ENCODE results near the gene WDR35.

Gene WDR35

DNA sequence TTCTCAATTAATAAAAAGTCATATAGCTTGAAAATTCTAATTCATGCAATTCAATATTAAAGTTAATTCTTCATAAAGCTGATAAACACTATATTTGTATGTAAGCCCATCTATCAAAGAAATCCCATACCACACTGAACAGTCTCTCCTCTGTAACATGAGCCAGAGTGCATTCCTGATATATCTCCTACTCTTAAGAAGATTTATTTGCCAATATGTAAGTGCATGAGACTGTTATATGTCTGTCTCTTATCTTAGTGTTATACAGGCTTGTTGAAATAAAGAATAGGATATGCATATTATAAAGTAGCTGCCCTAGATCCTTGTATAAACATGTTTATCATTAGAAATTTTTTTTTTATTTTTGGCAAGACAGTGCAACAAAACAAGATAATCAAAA lies 47.7 kb downstream of the WDR35 start:
- ATAC-seq: peak; percentile 88

DNA sequence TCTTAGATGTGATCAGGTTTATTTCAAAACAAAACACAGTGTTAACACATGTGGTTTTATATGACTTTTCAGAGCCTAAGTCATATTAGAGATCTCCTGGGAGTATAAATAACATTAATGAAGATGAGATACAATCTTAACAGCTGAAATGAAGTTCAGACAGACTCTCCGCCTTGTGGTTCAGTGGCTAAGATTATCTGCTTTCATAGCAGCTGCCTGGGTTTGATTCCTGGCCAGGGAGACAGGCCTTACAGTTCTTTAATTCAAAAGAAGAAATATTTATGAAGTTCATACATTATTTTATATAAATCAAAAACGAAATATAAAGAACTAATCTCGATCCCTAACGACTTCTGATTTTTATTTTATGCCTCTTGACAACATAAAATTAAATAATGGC lies 52.9 kb downstream of the WDR35 start:
- no peak for TF ChIP-seq PPARA (CRISPR knock-in tag; IDR thresholded peaks at IDR 0.05; ENCODE audit: borderline replicate concordance)
- TF ChIP-seq, protein P1, sequence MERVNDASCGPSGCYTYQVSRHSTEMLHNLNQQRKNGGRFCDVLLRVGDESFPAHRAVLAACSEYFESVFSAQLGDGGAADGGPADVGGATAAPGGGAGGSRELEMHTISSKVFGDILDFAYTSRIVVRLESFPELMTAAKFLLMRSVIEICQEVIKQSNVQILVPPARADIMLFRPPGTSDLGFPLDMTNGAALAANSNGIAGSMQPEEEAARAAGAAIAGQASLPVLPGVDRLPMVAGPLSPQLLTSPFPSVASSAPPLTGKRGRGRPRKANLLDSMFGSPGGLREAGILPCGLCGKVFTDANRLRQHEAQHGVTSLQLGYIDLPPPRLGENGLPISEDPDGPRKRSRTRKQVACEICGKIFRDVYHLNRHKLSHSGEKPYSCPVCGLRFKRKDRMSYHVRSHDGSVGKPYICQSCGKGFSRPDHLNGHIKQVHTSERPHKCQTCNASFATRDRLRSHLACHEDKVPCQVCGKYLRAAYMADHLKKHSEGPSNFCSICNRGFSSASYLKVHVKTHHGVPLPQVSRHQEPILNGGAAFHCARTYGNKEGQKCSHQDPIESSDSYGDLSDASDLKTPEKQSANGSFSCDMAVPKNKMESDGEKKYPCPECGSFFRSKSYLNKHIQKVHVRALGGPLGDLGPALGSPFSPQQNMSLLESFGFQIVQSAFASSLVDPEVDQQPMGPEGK (CRISPR knock-in tag; IDR thresholded peaks at IDR 0.05; ENCODE audit: borderline replicate concordance): no peak
- ATAC-seq: no peak

More for the DNA sequence above, 47.7 kb downstream of the WDR35 start:
- TF ChIP-seq TCF4 (CRISPR knock-in tag; IDR thresholded peaks at IDR 0.05; ENCODE audit: borderline replicate concordance): peak; percentile 33; the same call in 1 of the 2 replicates
- no peak for TF ChIP-seq OSR1 (CRISPR knock-in tag; IDR thresholded peaks at IDR 0.05)
- TF ChIP-seq, protein P2, sequence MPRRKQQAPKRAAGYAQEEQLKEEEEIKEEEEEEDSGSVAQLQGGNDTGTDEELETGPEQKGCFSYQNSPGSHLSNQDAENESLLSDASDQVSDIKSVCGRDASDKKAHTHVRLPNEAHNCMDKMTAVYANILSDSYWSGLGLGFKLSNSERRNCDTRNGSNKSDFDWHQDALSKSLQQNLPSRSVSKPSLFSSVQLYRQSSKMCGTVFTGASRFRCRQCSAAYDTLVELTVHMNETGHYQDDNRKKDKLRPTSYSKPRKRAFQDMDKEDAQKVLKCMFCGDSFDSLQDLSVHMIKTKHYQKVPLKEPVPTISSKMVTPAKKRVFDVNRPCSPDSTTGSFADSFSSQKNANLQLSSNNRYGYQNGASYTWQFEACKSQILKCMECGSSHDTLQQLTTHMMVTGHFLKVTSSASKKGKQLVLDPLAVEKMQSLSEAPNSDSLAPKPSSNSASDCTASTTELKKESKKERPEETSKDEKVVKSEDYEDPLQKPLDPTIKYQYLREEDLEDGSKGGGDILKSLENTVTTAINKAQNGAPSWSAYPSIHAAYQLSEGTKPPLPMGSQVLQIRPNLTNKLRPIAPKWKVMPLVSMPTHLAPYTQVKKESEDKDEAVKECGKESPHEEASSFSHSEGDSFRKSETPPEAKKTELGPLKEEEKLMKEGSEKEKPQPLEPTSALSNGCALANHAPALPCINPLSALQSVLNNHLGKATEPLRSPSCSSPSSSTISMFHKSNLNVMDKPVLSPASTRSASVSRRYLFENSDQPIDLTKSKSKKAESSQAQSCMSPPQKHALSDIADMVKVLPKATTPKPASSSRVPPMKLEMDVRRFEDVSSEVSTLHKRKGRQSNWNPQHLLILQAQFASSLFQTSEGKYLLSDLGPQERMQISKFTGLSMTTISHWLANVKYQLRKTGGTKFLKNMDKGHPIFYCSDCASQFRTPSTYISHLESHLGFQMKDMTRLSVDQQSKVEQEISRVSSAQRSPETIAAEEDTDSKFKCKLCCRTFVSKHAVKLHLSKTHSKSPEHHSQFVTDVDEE (CRISPR knock-in tag; IDR thresholded peaks at IDR 0.05): no peak
- TF ChIP-seq ISL1 (CRISPR knock-in tag; IDR thresholded peaks at IDR 0.05): peak; percentile 96

DNA sequence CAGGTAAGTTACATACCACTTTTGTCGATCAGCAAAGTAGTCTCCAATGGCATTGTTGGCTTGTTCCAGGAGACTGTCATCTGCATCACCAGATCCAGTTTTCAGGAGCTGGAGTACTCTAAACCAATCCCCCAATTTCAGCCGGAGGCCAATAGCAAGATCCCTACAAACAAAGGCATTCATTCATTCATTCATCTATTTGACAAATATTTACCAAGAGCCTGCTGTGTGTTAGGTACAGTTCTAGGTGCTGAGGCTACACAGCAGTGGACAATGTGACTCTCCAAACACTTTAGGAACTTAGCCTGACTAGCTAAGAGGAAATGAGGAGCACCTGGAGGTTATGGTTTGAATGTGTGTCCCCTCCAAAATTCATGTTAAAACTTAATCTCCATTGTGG lies 53.7 kb downstream of the WDR35 start:
- ATAC-seq: no peak
- TF ChIP-seq RARB (CRISPR knock-in tag; IDR thresholded peaks at IDR 0.05) (no peak), BACH2 (CRISPR knock-in tag; IDR thresholded peaks at IDR 0.05; ENCODE audit: borderline replicate concordance) (no peak), ZNF70 (CRISPR knock-in tag; IDR thresholded peaks at IDR 0.05) (no peak), TOX (CRISPR knock-in tag; IDR thresholded peaks at IDR 0.05; ENCODE audit: borderline replicate concordance) (no peak), ZNF565 (CRISPR knock-in tag; conservative IDR thresholded peaks at IDR 0.05; ENCODE audit: low read depth) (no peak), GLIS3 (CRISPR knock-in tag; IDR thresholded peaks at IDR 0.05) (no peak), ARNTL (CRISPR knock-in tag; IDR thresholded peaks at IDR 0.05; ENCODE audit: borderline replicate concordance, low read depth) (no peak), TCF4 (CRISPR knock-in tag; IDR thresholded peaks at IDR 0.05; ENCODE audit: borderline replicate concordance) (no peak), SNAI2 (CRISPR knock-in tag; IDR thresholded peaks at IDR 0.05) (no peak), PPARA (CRISPR knock-in tag; IDR thresholded peaks at IDR 0.05; ENCODE audit: borderline replicate concordance) (no peak)
- TF ChIP-seq, protein P2 (CRISPR knock-in tag; IDR thresholded peaks at IDR 0.05): no peak
- TF ChIP-seq, protein P3, sequence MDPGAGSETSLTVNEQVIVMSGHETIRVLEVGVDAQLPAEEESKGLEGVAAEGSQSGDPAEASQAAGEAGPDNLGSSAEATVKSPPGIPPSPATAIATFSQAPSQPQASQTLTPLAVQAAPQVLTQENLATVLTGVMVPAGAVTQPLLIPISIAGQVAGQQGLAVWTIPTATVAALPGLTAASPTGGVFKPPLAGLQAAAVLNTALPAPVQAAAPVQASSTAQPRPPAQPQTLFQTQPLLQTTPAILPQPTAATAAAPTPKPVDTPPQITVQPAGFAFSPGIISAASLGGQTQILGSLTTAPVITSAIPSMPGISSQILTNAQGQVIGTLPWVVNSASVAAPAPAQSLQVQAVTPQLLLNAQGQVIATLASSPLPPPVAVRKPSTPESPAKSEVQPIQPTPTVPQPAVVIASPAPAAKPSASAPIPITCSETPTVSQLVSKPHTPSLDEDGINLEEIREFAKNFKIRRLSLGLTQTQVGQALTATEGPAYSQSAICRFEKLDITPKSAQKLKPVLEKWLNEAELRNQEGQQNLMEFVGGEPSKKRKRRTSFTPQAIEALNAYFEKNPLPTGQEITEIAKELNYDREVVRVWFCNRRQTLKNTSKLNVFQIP (CRISPR knock-in tag; IDR thresholded peaks at IDR 0.05; ENCODE audit: borderline replicate concordance, low read depth): no peak
- TF ChIP-seq, protein P1 (CRISPR knock-in tag; IDR thresholded peaks at IDR 0.05; ENCODE audit: borderline replicate concordance): no peak
- TF ChIP-seq, protein P4, sequence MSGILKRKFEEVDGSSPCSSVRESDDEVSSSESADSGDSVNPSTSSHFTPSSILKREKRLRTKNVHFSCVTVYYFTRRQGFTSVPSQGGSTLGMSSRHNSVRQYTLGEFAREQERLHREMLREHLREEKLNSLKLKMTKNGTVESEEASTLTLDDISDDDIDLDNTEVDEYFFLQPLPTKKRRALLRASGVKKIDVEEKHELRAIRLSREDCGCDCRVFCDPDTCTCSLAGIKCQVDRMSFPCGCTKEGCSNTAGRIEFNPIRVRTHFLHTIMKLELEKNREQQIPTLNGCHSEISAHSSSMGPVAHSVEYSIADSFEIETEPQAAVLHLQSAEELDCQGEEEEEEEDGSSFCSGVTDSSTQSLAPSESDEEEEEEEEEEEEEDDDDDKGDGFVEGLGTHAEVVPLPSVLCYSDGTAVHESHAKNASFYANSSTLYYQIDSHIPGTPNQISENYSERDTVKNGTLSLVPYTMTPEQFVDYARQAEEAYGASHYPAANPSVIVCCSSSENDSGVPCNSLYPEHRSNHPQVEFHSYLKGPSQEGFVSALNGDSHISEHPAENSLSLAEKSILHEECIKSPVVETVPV (CRISPR knock-in tag; IDR thresholded peaks at IDR 0.05): no peak
